Esophagus (tissue), 2 donors: ENCODE data around the gene ESPNL. TPM values are rescaled to one million over a fixed set of nuclear protein-coding genes. Genes with fewer than 3 reads are reported as not detected.

Source experiments
- H3K27ac ChIP-seq, 2 donors: one replicate each; pipeline ENCODE4 v1.5.1; 2013; ENCODE audit warnings: low read depth in 2 of 2, mild to moderate bottlenecking in 2 of 2, inconsistent platforms in 1 of 2, low read length in 1 of 2, moderate library complexity in 1 of 2
- H3K27me3 ChIP-seq, 2 donors: one replicate each; pipeline ENCODE4 v1.6.1; 2013; ENCODE audit warnings: low read length in 2 of 2, control low read depth in 1 of 2, mild to moderate bottlenecking in 1 of 2; ENCODE audit not compliant: insufficient read depth in 2 of 2, control insufficient read depth in 1 of 2
- H3K36me3 ChIP-seq, 2 donors: one replicate each; pipeline ENCODE4 v1.6.1; 2013; ENCODE audit warnings: low read length in 1 of 2; ENCODE audit not compliant: control insufficient read depth in 2 of 2, insufficient read depth in 2 of 2
- H3K4me1 ChIP-seq, 2 donors: one replicate each; pipeline ENCODE4 v1.6.1; 2013; ENCODE audit warnings: low read length in 1 of 2; ENCODE audit not compliant: control insufficient read depth in 2 of 2, insufficient read depth in 2 of 2
- H3K4me3 ChIP-seq, 2 donors: one replicate each; pipeline ENCODE4 v1.5.1; 2013; ENCODE audit warnings: low read length in 2 of 2, mild to moderate bottlenecking in 2 of 2, low read depth in 1 of 2, moderate library complexity in 1 of 2
- H3K9me3 ChIP-seq, 2 donors: one replicate each; pipeline ENCODE4 v1.6.1; 2013; ENCODE audit warnings: mild to moderate bottlenecking in 2 of 2, low read depth in 1 of 2, low read length in 1 of 2, moderate library complexity in 1 of 2; ENCODE audit not compliant: control insufficient read depth in 2 of 2, insufficient read depth in 1 of 2
- WGBS, 2 donors: extraction: QIAGEN DNeasy Blood & Tissue Kit; methylation state at CpG; one replicate each; pipeline ENCODE4 v1.1.7; 2013; 5-methylcytosine and 5-hydroxymethylcytosine counted together
- polyA plus RNA-seq, 2 donors: library from polyadenylated mRNA; stranded (reverse); fragments of 200-250 nt; gene quantifications; one replicate each; pipeline ENCODE4 v1.2.3, GENCODE V29; 2013
- donor health status: healthy with polysubstance abuse.
- donor health status: Bipolar disorder and iron deficiency.

ESPNL gene
- polyA plus RNA-seq, 2 donors, result 0.09 to 0.12 TPM

- Histone ChIP-seq H3K9me3 (no peaks in the 10 kb centered on the region), H3K36me3 (no peaks in the 10 kb centered on the region), H3K4me3 (no peak overlapping the region), H3K27me3 (peaks cover 0 to 2% of the 10 kb centered on the region in 2 donors), H3K4me1 (peaks cover 0 to 7% of the 10 kb centered on the region in 2 donors), H3K27ac (no peak overlapping the region)
- WGBS, 2 donors, result 86 to 92% methylated on average over 18 of the region's 18 CpGs
These were observed 3.5 kb downstream of the ESPNL start for GRCh38 chr2:238103465-238104225.

- peaks cover 0 to 2% of the 10 kb centered on the region in 2 donors for H3K27me3 ChIP-seq
- peaks cover 0 to 5% of the 10 kb centered on the region in 2 donors for H3K4me1 ChIP-seq
These were observed 4.1 kb downstream of the ESPNL start for GRCh38 chr2:238104226-238104690.

GRCh38 chr2:238104691-238105371 is 4.7 kb downstream of the ESPNL start:
- Histone ChIP-seq H3K27ac (no peak overlapping the region), H3K36me3 (no peaks in the 10 kb centered on the region), H3K4me3 (no peak overlapping the region), H3K9me3 (no peaks in the 10 kb centered on the region), H3K4me1 (peaks cover 0 to 5% of the 10 kb centered on the region in 2 donors), H3K27me3 (peaks cover 0 to 2% of the 10 kb centered on the region in 2 donors)
- 88 to 92% methylated on average over 20 to 21 of the region's 21 CpGs for WGBS, 2 donors

More at GRCh38 chr2:238104226-238104690, 4.1 kb downstream of the ESPNL start:
- no peaks in the 10 kb centered on the region for H3K36me3 ChIP-seq
- no peak overlapping the region for H3K4me3 ChIP-seq
- H3K27ac ChIP-seq, result no peak overlapping the region
- WGBS, 2 donors, result 82 to 88% methylated on average over 12 to 14 of the region's 14 CpGs
- no peaks in the 10 kb centered on the region for H3K9me3 ChIP-seq

DNA sequence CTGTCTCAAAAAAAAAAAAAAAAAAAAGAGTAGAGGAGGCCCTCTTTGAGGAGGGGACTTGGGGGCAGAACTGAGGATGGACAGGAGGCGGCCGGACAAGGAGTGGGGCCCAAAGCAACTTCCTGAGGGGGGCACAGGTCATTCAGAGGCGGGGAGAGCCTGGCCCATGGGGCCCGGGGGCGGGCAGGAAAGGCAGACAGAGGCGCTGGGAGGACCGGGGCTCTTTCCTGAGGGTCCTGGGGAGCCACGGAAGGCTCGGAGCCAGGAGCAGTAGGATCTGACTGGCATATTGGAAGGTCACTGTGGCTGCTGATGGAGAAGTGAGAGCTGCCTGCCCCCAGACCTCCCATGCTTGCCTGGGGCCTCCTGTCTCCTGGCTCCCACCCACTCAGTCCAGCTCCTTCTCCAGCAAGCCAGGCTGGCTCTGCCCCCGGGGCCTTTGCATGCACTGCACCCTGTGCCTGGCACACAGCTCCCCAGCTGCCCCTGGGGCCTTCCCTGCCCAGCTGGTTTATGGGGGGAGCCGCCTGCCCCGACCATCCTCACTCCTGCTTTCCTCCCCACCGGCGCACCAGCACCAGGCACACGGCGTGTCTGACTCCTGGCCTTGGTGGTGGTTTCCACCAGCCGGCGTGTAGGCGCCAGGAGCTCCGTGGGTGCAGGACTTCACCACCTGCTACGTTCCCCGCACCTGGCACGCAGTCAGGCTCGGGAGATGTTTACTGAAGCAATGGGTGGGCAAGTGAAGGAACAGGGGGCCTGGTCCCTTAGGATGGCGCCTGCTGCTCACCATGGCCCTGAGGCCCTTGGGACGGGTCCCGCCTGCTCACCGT is 5.6 kb downstream of the ESPNL start:
- Histone ChIP-seq H3K27ac (no peak overlapping the region), H3K36me3 (no peaks in the 10 kb centered on the region), H3K4me3 (no peak overlapping the region), H3K9me3 (no peaks in the 10 kb centered on the region), H3K4me1 (peaks cover 0 to 5% of the 10 kb centered on the region in 2 donors), H3K27me3 (peaks cover 0 to 2% of the 10 kb centered on the region in 2 donors)
- WGBS, 2 donors, result 84 to 87% methylated on average over 25 to 28 of the region's 28 CpGs

DNA sequence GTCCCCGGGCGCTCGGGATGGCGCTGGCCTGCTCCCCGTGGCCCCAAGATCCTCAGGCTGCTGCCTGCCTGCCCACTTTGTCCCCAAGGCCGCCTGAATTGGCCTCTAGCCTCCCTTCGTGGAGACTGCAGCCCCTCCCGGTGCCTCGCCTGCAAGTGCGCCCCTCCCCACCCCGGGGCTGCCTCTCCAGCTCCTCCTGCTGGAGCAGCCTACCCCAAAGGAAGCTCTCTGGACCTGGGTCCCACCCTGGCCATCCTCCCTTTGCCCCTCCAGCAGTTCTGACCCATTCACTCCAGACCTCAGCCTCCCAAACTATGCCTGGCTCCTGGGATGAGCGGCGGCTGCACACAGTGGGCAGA is 6.2 kb downstream of the ESPNL start:
- 74 to 77% methylated on average over 12 to 13 of the region's 13 CpGs for WGBS, 2 donors
- Histone ChIP-seq H3K4me1 (peaks cover 0 to 5% of the 10 kb centered on the region in 2 donors), H3K9me3 (no peaks in the 10 kb centered on the region), H3K4me3 (no peak overlapping the region), H3K27me3 (peaks cover 0 to 2% of the 10 kb centered on the region in 2 donors), H3K36me3 (no peaks in the 10 kb centered on the region), H3K27ac (no peak overlapping the region)

DNA sequence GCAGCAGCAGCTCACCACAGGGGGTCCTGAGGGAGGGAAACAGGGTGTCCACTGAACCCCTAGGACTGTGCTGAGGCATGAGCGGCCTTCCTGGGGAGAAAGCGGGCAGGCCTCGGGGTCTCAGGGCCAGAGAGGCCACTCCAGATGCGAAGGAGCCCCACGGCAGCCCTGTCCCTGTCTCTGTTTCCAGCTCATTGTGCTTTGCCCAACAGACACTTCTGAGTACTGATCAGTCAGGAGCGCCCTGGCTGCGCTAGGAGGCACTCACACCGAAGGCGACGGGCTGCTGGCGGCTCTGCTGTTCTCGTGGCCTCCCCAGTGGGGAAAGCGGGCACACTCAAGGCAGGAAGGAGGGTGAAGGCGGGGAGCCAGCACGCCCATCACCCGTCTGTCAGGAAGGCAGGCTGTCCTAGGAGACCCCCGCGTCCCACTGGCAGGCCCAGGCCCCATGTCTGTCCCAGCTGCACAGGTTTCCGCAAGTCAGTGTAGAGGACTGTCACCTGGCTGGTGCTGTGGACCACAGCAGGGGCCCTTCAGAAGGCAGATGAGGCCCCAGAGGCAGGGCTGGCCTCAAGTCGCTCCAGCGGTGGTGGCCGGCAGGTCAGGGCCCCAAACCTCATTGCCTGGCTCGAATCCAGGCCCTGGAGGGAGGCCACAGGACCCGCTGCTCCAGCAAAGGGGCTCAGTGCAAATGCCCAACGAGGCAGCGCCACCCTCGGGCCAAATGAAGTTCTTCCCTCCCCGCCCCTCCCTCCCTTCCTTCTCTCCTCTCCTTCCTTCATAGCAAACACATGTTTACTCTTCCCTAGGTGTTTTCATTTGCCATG is 6.8 kb downstream of the ESPNL start:
- H3K27ac ChIP-seq, result no peak overlapping the region
- H3K9me3 ChIP-seq, result no peaks in the 10 kb centered on the region
- peaks cover 0 to 2% of the 10 kb centered on the region in 2 donors for H3K27me3 ChIP-seq
- H3K36me3 ChIP-seq, result no peaks in the 10 kb centered on the region
- peaks cover 0 to 5% of the 10 kb centered on the region in 2 donors for H3K4me1 ChIP-seq
- H3K4me3 ChIP-seq, result no peak overlapping the region
- WGBS, 2 donors, result 75 to 77% methylated on average over 27 to 28 of the region's 28 CpGs

GRCh38 chr2:238107525-238108422 is 7.6 kb downstream of the ESPNL start:
- H3K9me3 ChIP-seq, result no peaks in the 10 kb centered on the region
- no peak overlapping the region for H3K27ac ChIP-seq
- H3K4me1 ChIP-seq, result peaks cover 0 to 5% of the 10 kb centered on the region in 2 donors
- peak overlapping the region in 1 of 2 donors; percentile 28 for H3K4me3 ChIP-seq
- 78 to 84% methylated on average over 28 of the region's 28 CpGs for WGBS, 2 donors
- H3K27me3 ChIP-seq, result peaks cover 0 to 2% of the 10 kb centered on the region in 2 donors
- H3K36me3 ChIP-seq, result no peaks in the 10 kb centered on the region

DNA sequence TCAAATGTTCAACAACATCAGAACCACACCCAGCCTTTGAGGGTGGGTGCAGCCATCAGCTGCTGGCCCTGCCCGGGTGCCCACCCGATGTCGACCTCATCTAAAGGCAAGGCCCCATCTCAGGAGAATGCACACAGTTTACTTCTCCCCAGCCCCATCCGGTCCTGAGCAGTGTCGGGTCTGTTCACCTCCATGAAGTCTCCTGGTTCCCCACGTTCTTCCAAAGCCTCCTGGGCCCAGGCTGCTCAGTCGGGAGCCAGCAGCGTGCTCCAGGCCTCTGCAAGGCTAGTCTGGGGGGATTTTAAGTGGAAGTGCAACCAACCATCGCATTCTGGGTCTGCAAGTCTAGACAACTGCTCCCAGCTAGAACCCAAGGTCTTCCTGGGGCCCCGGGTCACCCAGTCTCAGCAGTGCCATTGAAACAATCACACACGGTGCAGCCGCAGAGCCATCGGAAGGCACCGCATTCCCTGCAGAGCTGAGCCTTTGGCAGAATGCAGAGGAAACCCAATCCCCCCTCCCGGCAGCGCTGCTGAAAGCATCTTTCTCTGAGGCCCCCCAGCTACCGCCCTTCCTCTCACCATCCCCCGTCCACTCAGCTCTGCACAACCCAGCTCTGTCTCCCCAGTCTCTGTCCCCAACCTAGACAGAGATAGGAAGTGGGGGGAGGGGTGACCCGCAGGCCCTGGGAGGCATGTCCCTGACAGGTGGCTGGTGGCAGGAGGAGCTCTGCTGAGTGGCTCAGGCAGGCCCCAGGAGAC is 8.5 kb downstream of the ESPNL start:
- peaks cover 0 to 1% of the 10 kb centered on the region in 2 donors for H3K9me3 ChIP-seq
- 52 to 56% methylated on average over 19 of the region's 19 CpGs for WGBS, 2 donors
- no peak overlapping the region for H3K27ac ChIP-seq
- no peaks in the 10 kb centered on the region for H3K36me3 ChIP-seq
- peaks cover 0 to 5% of the 10 kb centered on the region in 2 donors for H3K4me1 ChIP-seq
- H3K4me3 ChIP-seq, result no peak overlapping the region
- H3K27me3 ChIP-seq, result peaks cover 0 to 2% of the 10 kb centered on the region in 2 donors
